HTERT RPE-1 (cell line): ENCODE measurements around the gene RASSF3.

ENCODE experiments used
- in situ Hi-C: fragments of 300-500 bp; cut with MboI; formaldehyde crosslinking; loops from 4 replicates; pipeline ENCODE4 v1.14.3; 2020; ENCODE audit warnings: low sequenced_read_pairs

Gene RASSF3

DNA sequence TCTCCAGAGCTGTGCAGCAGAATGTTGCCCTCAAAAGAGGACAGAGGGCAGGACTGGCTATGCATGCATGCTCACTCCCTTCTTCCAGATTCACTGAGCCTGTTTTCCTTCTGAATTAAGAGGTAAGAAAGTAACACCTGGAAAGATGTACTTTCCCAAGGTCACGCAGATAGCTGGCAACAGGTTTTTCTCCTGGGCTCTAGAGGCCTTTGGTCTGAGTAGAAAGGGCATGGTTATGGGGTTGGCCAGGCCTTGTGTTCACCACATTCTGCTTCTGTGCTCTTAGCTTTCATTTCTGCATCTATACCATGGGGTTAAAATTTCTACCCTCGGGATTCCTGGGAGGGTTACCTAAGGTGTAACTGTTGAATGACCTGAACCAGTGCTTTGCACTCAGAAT lies 57.5 kb downstream of the RASSF3 start:
- in situ Hi-C loops = no loop called here

- in situ Hi-C loops = no loop called here
These were observed 59.1 kb downstream of the RASSF3 start for GRCh38 chr12:64669270-64669842.

DNA sequence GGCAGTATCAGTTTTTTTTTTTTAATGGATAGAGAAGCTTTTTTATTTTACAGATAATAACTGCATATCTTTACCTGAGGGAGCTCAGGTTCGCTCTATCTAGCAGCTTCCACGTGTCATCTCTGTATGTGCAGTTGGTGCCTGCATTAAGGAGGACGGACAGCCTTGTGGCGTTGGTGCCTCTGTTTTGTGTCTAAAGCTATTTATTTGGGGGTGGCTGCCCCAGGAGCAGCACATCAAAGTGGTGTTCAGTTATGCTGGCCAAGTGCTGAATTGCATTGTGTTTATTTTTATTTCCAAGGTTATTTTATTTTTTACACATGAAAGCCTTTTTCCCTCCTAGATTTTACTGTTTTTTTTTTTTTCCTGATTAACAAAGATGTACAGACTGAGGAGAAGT lies 59.7 kb downstream of the RASSF3 start:
- in situ Hi-C loops = no loop called here

GRCh38 chr12:64670919-64671639 lies 60.8 kb downstream of the RASSF3 start:
- in situ Hi-C loops = no loop called here

- in situ Hi-C loops = no loop called here
These were observed 61.4 kb downstream of the RASSF3 start for GRCh38 chr12:64671681-64672080.

DNA sequence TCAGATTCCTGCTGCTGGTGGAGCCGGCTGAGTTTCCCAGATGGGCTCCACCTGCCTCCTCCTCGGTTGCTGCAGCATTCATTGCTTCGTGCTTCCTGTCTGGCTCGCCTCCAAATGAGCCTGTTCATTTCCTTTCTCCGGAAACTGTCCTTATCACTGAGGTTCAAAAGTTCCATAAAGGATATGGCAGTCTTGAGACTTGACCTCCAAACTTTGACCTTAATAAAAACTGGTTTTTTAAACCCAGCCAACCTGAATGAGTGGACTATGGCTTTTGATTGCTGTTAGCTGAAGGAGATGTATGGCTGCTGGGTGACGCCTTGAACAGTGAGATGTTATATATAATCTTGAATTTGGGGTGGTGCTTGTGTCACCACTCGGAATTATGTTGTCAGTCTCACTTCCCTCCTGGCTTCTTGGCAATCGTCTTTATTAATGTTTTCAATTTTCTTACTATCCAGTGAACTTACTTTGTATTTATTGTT lies 62.7 kb downstream of the RASSF3 start:
- in situ Hi-C loops = no loop called here

- in situ Hi-C loops = no loop called here
These were observed 63.3 kb downstream of the RASSF3 start for GRCh38 chr12:64673490-64674169.

DNA sequence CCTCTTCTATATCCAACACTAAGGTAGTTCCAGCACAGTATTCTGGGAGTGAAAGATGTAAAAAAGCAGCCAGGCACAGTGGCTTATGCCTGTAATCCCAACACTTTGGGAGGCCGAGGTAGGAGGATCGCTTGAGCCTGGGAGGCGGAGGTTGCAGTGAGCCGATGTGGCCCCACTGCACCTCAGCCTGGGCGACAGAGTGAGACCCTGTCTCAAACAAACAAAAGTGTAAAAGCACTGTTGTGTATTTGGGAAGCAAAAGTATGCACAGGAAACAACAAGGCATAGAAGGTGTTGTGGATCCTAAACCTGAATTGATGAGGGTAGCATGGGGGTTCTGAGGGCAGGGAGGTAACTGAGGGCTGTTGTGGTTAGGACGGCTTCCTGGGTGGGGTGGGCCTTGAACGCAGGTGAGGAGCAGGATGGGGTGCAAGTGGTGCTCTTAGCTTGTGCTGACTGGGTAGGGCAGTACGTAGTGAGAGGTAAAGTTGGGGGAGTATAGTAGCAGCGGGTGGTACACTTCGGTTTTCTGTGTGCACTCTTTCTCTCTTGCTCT lies 64.2 kb downstream of the RASSF3 start:
- in situ Hi-C loops = no loop called here

GRCh38 chr12:64675795-64676194 lies 65.5 kb downstream of the RASSF3 start:
- in situ Hi-C loops = no loop called here

DNA sequence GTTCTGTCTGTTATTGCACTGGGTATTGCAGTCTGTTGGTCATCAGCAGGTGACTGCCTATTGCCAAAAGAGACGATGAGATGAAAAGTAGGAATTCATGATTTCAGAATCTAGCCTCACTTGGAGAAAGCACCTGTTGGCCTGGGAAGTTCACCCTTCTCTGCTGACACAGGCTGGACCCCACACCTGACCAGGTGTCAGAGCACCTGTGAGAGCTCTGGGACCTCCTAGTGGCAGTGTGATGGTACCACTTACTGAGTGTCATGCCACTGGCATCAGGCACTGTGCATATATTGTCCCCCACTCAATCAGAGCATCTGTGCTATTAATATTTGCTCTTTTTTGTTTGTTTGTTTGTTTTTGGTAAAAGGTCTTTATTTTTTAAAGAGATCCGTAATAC lies 68.0 kb downstream of the RASSF3 start:
- in situ Hi-C loops = no loop called here

- in situ Hi-C loops = no loop called here
These were observed 68.5 kb downstream of the RASSF3 start for GRCh38 chr12:64678835-64679234.

GRCh38 chr12:64679487-64680001 lies 69.2 kb downstream of the RASSF3 start:
- in situ Hi-C loops = no loop called here

GRCh38 chr12:64680235-64680634 lies 69.9 kb downstream of the RASSF3 start:
- in situ Hi-C loops = no loop called here

DNA sequence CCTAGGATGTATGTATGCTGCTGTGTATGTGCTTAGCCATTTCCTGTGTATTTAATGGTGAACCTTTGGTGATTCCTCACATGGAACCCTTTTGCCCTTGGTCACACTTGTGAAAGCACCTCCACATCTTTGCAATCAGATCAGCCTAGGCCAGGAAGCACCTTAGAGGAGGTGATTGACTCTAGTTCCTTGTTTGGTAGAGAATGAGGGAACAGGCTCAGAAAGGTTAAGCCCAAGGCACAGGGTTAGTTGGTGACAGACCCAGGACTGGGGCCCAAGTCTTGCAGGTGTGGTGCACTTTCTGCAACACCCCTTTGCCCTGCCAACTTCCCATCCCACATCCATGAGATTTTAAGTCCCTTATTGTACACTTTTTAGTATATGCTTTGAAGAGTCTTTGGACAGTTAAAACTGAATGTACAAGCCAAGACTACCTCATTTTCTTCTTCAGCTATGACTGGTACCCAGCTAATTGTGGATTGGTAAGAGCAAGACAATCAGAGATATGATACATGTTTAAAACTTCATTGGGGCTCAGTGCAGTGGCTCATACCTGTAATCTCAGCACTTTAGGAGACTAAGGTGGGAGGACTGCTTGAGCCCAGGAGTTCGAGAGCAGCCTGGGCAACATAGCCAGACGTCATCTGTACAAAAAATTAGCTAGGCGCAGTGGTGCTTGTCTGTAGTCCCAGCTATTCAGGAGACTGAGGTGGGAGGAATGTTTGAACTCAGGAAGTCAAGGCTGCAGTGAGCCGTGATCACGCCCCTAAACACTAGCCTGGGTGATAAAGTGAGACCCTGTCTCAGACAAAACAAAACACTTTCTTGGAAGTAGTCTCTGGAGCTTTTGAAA lies 71.1 kb downstream of the RASSF3 start:
- in situ Hi-C loops = no loop called here

- in situ Hi-C loops = no loop called here
These were observed 72.4 kb downstream of the RASSF3 start for GRCh38 chr12:64682572-64683277.

- in situ Hi-C loops = no loop called here
These were observed 73.7 kb downstream of the RASSF3 start for GRCh38 chr12:64683816-64684543.

GRCh38 chr12:64685050-64685449 lies 74.8 kb downstream of the RASSF3 start:
- in situ Hi-C loops = no loop called here

- in situ Hi-C loops = no loop called here
These were observed 75.3 kb downstream of the RASSF3 start for GRCh38 chr12:64685605-64686004.

DNA sequence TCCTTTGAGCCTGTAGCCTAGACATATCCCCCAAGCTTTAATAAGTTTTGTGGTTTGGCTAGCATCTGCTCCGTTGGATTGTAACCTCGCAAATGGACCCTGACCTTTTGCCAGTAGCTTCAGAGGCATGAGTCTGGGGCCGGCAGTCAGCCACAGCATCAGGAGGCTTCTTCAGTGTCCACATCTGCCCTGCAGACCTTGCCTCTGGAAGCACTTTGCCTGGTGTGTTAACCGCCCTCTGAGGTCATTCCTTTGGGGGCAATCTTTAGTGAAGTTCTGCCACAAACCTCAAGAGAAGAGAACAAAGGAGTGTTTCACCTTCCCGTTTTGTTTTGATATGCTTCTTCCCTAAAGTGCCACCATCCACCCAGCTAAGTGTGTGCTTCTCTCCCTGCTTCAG lies 77.5 kb downstream of the RASSF3 start:
- in situ Hi-C loops = no loop called here
